Endothelial cell of umbilical vein (primary cell): ENCODE data around the gene MEF2D. TPM values are rescaled to one million over a fixed set of nuclear protein-coding genes. Genes with fewer than 3 reads are reported as not detected.

ENCODE experiments used
- BruUV-seq: library from RNA; stranded (reverse); fragments of 400-500 nt; replicated peaks from 2 replicates; lab custom pipeline; 2021; lab: Mats Ljungman, UMichigan
- CTCF ChIA-PET: fragments of 300-600, 350-600 bp; sonication (Branson Sonifier 250); formaldehyde crosslinking; loops from one replicate; lab custom pipeline; 2021; ENCODE audit warnings: antibody characterized with exemption, inconsistent platforms; lab: Charles Lee
- POLR2A ChIA-PET: fragments of 300-600, 350-600 bp; sonication (Branson Sonifier 250); formaldehyde crosslinking; loops from one replicate; lab custom pipeline; 2021; ENCODE audit warnings: antibody characterized with exemption, inconsistent platforms; lab: Charles Lee
- DNase-seq: peaks from one replicate; pipeline ENCODE4 v3.0.0-alpha.2; 2011; ENCODE audit warnings: low read depth, low spot score
- FAIRE-seq: peaks from 2 replicates; lab custom pipeline; 2011; peaks lifted over from hg19 to GRCh38; lab: Jason Lieb, UNC
- H2AFZ ChIP-seq: 2 replicates; pipeline ENCODE4 v1.6.0; 2012; ENCODE audit warnings: low read depth, low read length, control low read depth, inconsistent platforms
- H3K27ac ChIP-seq: 2 replicates; pipeline ENCODE4 v1.5.1; 2011; ENCODE audit warnings: low read depth, mild to moderate bottlenecking, control low read depth, low read length, moderate library complexity; ENCODE audit not compliant: insufficient read depth
- H3K27me3 ChIP-seq, 2 experiments: 2 replicates each; pipeline versions ENCODE4 v1.6.0 to v1.6.1; 2011; ENCODE audit warnings: low read length in 2 of 2, mixed read lengths in 1 of 2; ENCODE audit not compliant: control insufficient read depth in 2 of 2, insufficient read depth in 2 of 2
- H3K36me3 ChIP-seq, 2 experiments: 2 replicates in 1 of 2; 3 replicates in 1 of 2; pipeline ENCODE4 v1.5.1; 2011; ENCODE audit warnings: low read length in 2 of 2, mild to moderate bottlenecking in 1 of 2, moderate library complexity in 1 of 2; ENCODE audit not compliant: control insufficient read depth in 2 of 2, insufficient read depth in 2 of 2; ENCODE audit errors: extremely low read depth in 1 of 2
- H3K4me1 ChIP-seq: 3 replicates; pipeline ENCODE4 v1.5.1; 2011; ENCODE audit warnings: mild to moderate bottlenecking, low read length; ENCODE audit not compliant: control insufficient read depth, insufficient read depth; ENCODE audit errors: extremely low read depth
- H3K4me2 ChIP-seq: 2 replicates; pipeline ENCODE4 v1.6.1; 2011; ENCODE audit warnings: low read length, control low read depth, mixed read lengths; ENCODE audit not compliant: insufficient read depth
- H3K4me3 ChIP-seq, 3 experiments: fragments of 200-600 bp in 1 of 3; sonication (generic), shearing (Covaris generic) in 1 of 3; replicated peaks in 1 of 3; 2 replicates each; pipeline ENCODE4 v1.5.1; 2011 to 2016; ENCODE audit warnings: control low read depth in 3 of 3, low read length in 3 of 3, mild to moderate bottlenecking in 2 of 3, inconsistent platforms in 1 of 3, low read depth in 1 of 3, moderate library complexity in 1 of 3; ENCODE audit not compliant: insufficient read depth in 1 of 3
- H3K79me2 ChIP-seq: 2 replicates; pipeline ENCODE4 v1.6.0; 2012; ENCODE audit warnings: low read length, inconsistent platforms; ENCODE audit not compliant: control insufficient read depth, insufficient read depth
- H3K9ac ChIP-seq: replicated peaks from 2 replicates; pipeline ENCODE3; 2011; ENCODE audit warnings: low read length, control low read depth; ENCODE audit not compliant: insufficient read depth; ENCODE audit errors: extremely low read depth
- H3K9me1 ChIP-seq: replicated peaks from 3 replicates; pipeline ENCODE4 v1.6.0; 2011; ENCODE audit warnings: mild to moderate bottlenecking, low read length; ENCODE audit not compliant: control insufficient read depth, insufficient read depth; ENCODE audit errors: extremely low read depth
- H3K9me3 ChIP-seq: replicated peaks from 2 replicates; pipeline ENCODE4 v1.5.1; 2012; ENCODE audit warnings: low read length, inconsistent platforms; ENCODE audit not compliant: control insufficient read depth, insufficient read depth
- H4K20me1 ChIP-seq: replicated peaks from 2 replicates; pipeline ENCODE3; 2011; ENCODE audit warnings: mild to moderate bottlenecking, low read length; ENCODE audit not compliant: control insufficient read depth, insufficient read depth; ENCODE audit errors: extremely low read depth
- CTCF ChIP-seq, 2 donors: IDR thresholded peaks; 1 replicate in 1 of 2; 2 replicates in 1 of 2; pipeline ENCODE4 v1.5.1; 2011; ENCODE audit warnings: low read length in 2 of 2, mild to moderate bottlenecking in 2 of 2, moderate library complexity in 2 of 2, control low read depth in 1 of 2, inconsistent platforms in 1 of 2, low read depth in 1 of 2; ENCODE audit not compliant: insufficient read depth in 1 of 2; ENCODE audit errors: extremely low read depth in 1 of 2
- EZH2 ChIP-seq: IDR thresholded peaks from 2 replicates; pipeline ENCODE4 v1.6.1; 2012; ENCODE audit warnings: borderline replicate concordance, low read depth, mild to moderate bottlenecking, moderate library complexity, low read length, inconsistent platforms; ENCODE audit not compliant: severe bottlenecking
- FOS ChIP-seq: IDR thresholded peaks from 2 replicates; pipeline ENCODE4 v1.6.1; 2011; ENCODE audit warnings: mild to moderate bottlenecking, low read length, moderate library complexity, borderline replicate concordance; ENCODE audit not compliant: insufficient read depth
- GATA2 ChIP-seq: IDR thresholded peaks from 2 replicates; pipeline ENCODE4 v1.7.0; 2011; ENCODE audit warnings: low read depth, mild to moderate bottlenecking, moderate library complexity, mixed read lengths, low read length; ENCODE audit not compliant: insufficient read length, insufficient read depth
- JUN ChIP-seq: IDR thresholded peaks from 2 replicates; pipeline ENCODE4 v1.6.1; 2011; ENCODE audit warnings: borderline replicate concordance, low read depth; ENCODE audit not compliant: insufficient read length, insufficient read depth
- MAX ChIP-seq: IDR thresholded peaks from 2 replicates; pipeline ENCODE4 v1.6.1; 2011; ENCODE audit not compliant: insufficient read depth, insufficient read length
- MYC ChIP-seq: IDR thresholded peaks from one replicate; pipeline ENCODE4 v1.6.1; 2011; ENCODE audit warnings: mild to moderate bottlenecking, low read depth, low read length
- POLR2A ChIP-seq: IDR thresholded peaks from 2 replicates; pipeline ENCODE4 v1.6.1; 2012; ENCODE audit warnings: low read depth, mild to moderate bottlenecking, control low read depth, low read length
- POLR2AphosphoS5 ChIP-seq: IDR thresholded peaks from 2 replicates; pipeline ENCODE4 v1.6.1; 2012; ENCODE audit warnings: low read depth, mild to moderate bottlenecking, control low read depth, low read length, moderate library complexity; ENCODE audit not compliant: insufficient read depth
- dilution Hi-C: fragments of 300-500 bp; cut with MboI; formaldehyde crosslinking; loops from one replicate; pipeline ENCODE4 v1.15.0; 2019; ENCODE audit warnings: low sequenced_read_pairs; ENCODE audit not compliant: extremely low pct_ligation_motif_present
- intact Hi-C: fragments of 100-400 bp; cut with micrococcal nuclease; formaldehyde crosslinking; loops from one replicate; pipeline ENCODE4 v1.10.0; 2022
- polyA plus RNA-seq, 4 experiments: library from polyadenylated mRNA; depleted of rRNA in 3 of 4; stranded (reverse) in 3 of 4; unstranded in 1 of 4; fragments of >200 nt; gene quantifications; 2 replicates each; pipeline versions ENCODE4 v1.2.1 to v1.2.3, GENCODE V29; 2011 to 2012; ENCODE audit warnings: missing spikeins in 1 of 4
- total RNA-seq: library from RNA; stranded (reverse); gene quantifications from 2 replicates; pipeline ENCODE4 v1.2.3, GENCODE V29; 2021

Gene MEF2D
- total and polyA plus RNA-seq, 2 donors (not counting 3 experiments of a cell fraction or from before 2014, with no cell fraction given), result 45.4 to 52.2 TPM

- H2AFZ ChIP-seq, result no peak overlapping the region
- dilution Hi-C loops (no loop called here), intact Hi-C loops (no loop called here)
- H3K36me3 ChIP-seq, result peaks cover 0 to 7% of the 10 kb centered on the region in 2 experiments
- no peak overlapping the region for H3K4me2 ChIP-seq
- ChIA-PET CTCF (interaction anchor here (1.4 to 9.6 kb wide), 2 partner anchors 12 to 17 kb away, joined by 3 to 119 read pairs; no protein-coding TSS in a partner anchor), POLR2A (interaction anchor here (0.6 kb wide), 1 partner anchor 180 kb away, joined by 3 read pairs; no protein-coding TSS in a partner anchor)
- H4K20me1 ChIP-seq, result no peaks in the 10 kb centered on the region
- TF ChIP-seq EZH2 (no peak), CTCF (IDR thresholded peaks at IDR 0.05; ENCODE audit: extremely low read depth in 1 of 2, insufficient read depth in 1 of 2, low read depth in 1 of 2, low read length in 2 of 2) (no peak), GATA2 (no peak), JUN (no peak), MAX (no peak), POLR2AphosphoS5 (no peak), MYC (no peak), POLR2A (no peak), FOS (no peak)
- H3K27me3 ChIP-seq, result no peaks in the 10 kb centered on the region
- no peaks in the 10 kb centered on the region for H3K9me1 ChIP-seq
- H3K9me3 ChIP-seq, result no peaks in the 10 kb centered on the region
- H3K27ac ChIP-seq, result no peak overlapping the region
- FAIRE-seq (peak; percentile 42), DNase-seq (no peak)
- H3K4me3 ChIP-seq, result no peak overlapping the region
- no TSS peak for BruUV-seq
- H3K4me1 ChIP-seq, result peaks cover 38% of the 10 kb centered on the region
- peaks cover 82% of the 10 kb centered on the region for H3K79me2 ChIP-seq
- H3K9ac ChIP-seq, result no peak overlapping the region
These were observed 3.4 kb downstream of the MEF2D start for GRCh38 chr1:156497078-156497742.
